Ectodermal cell (in vitro differentiated cells): ENCODE measurements around the gene THSD4.

Experiments used
- H3K27ac ChIP-seq: 2 replicates; pipeline ENCODE4 v1.7.0; 2013; ENCODE audit warnings: mild to moderate bottlenecking, low read depth, low read length; ENCODE audit not compliant: insufficient read depth, poor library complexity, severe bottlenecking
- H3K27me3 ChIP-seq: 2 replicates; pipeline ENCODE4 v1.7.0; 2013; ENCODE audit warnings: mild to moderate bottlenecking, low read length; ENCODE audit not compliant: insufficient read depth, control insufficient read depth, poor library complexity, severe bottlenecking
- H3K36me3 ChIP-seq: one replicate; pipeline ENCODE4 v1.7.0; 2013; ENCODE audit warnings: low read length; ENCODE audit not compliant: control insufficient read depth, insufficient read depth
- H3K4me1 ChIP-seq: one replicate; pipeline ENCODE4 v1.7.0; 2013; ENCODE audit warnings: low read length; ENCODE audit not compliant: control insufficient read depth, insufficient read depth
- H3K4me3 ChIP-seq: 2 replicates; pipeline ENCODE4 v1.7.0; 2013; ENCODE audit warnings: low read depth, low read length, control low read depth; ENCODE audit not compliant: insufficient read depth
- H3K9me3 ChIP-seq: 2 replicates; pipeline ENCODE4 v1.7.0; 2013; ENCODE audit warnings: mild to moderate bottlenecking, low read length, moderate library complexity; ENCODE audit not compliant: control insufficient read depth
- WGBS, 2 experiments: methylation state at CpG; one replicate each; pipeline ENCODE4 v1.1.7; 2013; ENCODE audit warnings: missing lambda C conversion rate in 2 of 2; 5-methylcytosine and 5-hydroxymethylcytosine counted together

The THSD4 gene

GRCh38 chr15:71549091-71549490, 433.8 kb downstream of the THSD4 start:
- no peaks in the 10 kb centered on the region for H3K9me3 ChIP-seq
- no peak overlapping the region for H3K4me3 ChIP-seq
- no peak overlapping the region for H3K27ac ChIP-seq
- peaks cover 15% of the 10 kb centered on the region for H3K4me1 ChIP-seq
- no peaks in the 10 kb centered on the region for H3K36me3 ChIP-seq
- H3K27me3 ChIP-seq: no peaks in the 10 kb centered on the region
- WGBS, 2 experiments: 57 to 68% methylated on average over 2 to 5 of the region's 5 CpGs

- Histone ChIP-seq H3K27ac (no peak overlapping the region), H3K27me3 (no peaks in the 10 kb centered on the region), H3K36me3 (no peaks in the 10 kb centered on the region), H3K4me1 (peaks cover 15% of the 10 kb centered on the region), H3K4me3 (no peak overlapping the region), H3K9me3 (no peaks in the 10 kb centered on the region)
- WGBS, 2 experiments: 74 to 77% methylated on average over 5 of the region's 5 CpGs
Measured at GRCh38 chr15:71549697-71550096, 434.4 kb downstream of the THSD4 start.

- WGBS, 2 experiments: 93 to 98% methylated on average over 5 of the region's 5 CpGs
- H3K9me3 ChIP-seq: no peaks in the 10 kb centered on the region
- H3K4me1 ChIP-seq: peaks cover 15% of the 10 kb centered on the region
- H3K27ac ChIP-seq: no peak overlapping the region
- H3K27me3 ChIP-seq: no peaks in the 10 kb centered on the region
- H3K36me3 ChIP-seq: no peaks in the 10 kb centered on the region
- H3K4me3 ChIP-seq: no peak overlapping the region
Measured at GRCh38 chr15:71551566-71551965, 436.3 kb downstream of the THSD4 start.

GRCh38 chr15:71559098-71559497, 443.8 kb downstream of the THSD4 start:
- no peaks in the 10 kb centered on the region for H3K9me3 ChIP-seq
- H3K4me1 ChIP-seq: no peaks in the 10 kb centered on the region
- no peak overlapping the region for H3K4me3 ChIP-seq
- no peaks in the 10 kb centered on the region for H3K36me3 ChIP-seq
- no peak overlapping the region for H3K27ac ChIP-seq
- no peaks in the 10 kb centered on the region for H3K27me3 ChIP-seq
- WGBS, 2 experiments: 88 to 90% methylated on average over 2 to 3 of the region's 3 CpGs

- H3K4me3 ChIP-seq: no peak overlapping the region
- WGBS, 2 experiments: 50% methylated on average over 2 of the region's 3 CpGs; no CpG with 5 or more reads in 1 of the 2 experiments
- no peaks in the 10 kb centered on the region for H3K9me3 ChIP-seq
- H3K27me3 ChIP-seq: no peaks in the 10 kb centered on the region
- no peaks in the 10 kb centered on the region for H3K36me3 ChIP-seq
- no peaks in the 10 kb centered on the region for H3K4me1 ChIP-seq
- no peak overlapping the region for H3K27ac ChIP-seq
Measured at GRCh38 chr15:71559616-71560015, 444.3 kb downstream of the THSD4 start.

GRCh38 chr15:71562251-71562650, 447.0 kb downstream of the THSD4 start:
- Histone ChIP-seq H3K36me3 (no peaks in the 10 kb centered on the region), H3K27ac (no peak overlapping the region), H3K9me3 (no peaks in the 10 kb centered on the region), H3K4me1 (no peaks in the 10 kb centered on the region), H3K27me3 (no peaks in the 10 kb centered on the region), H3K4me3 (no peak overlapping the region)
- 92 to 96% methylated on average over 5 of the region's 5 CpGs for WGBS, 2 experiments

- H3K27ac ChIP-seq: no peak overlapping the region
- WGBS, 2 experiments: 0% methylated on average over 1 of the region's 1 CpG
- no peaks in the 10 kb centered on the region for H3K9me3 ChIP-seq
- no peaks in the 10 kb centered on the region for H3K36me3 ChIP-seq
- no peak overlapping the region for H3K4me3 ChIP-seq
- H3K4me1 ChIP-seq: no peaks in the 10 kb centered on the region
- H3K27me3 ChIP-seq: no peaks in the 10 kb centered on the region
Measured at GRCh38 chr15:71564217-71564616, 448.9 kb downstream of the THSD4 start.

- H3K9me3 ChIP-seq: no peaks in the 10 kb centered on the region
- H3K27me3 ChIP-seq: no peaks in the 10 kb centered on the region
- H3K36me3 ChIP-seq: no peaks in the 10 kb centered on the region
- 100% methylated on average over 1 of the region's 1 CpG for WGBS, 2 experiments
- H3K27ac ChIP-seq: no peak overlapping the region
- no peaks in the 10 kb centered on the region for H3K4me1 ChIP-seq
- H3K4me3 ChIP-seq: no peak overlapping the region
Measured at GRCh38 chr15:71565006-71565405, 449.7 kb downstream of the THSD4 start.

- 95 to 100% methylated on average over 3 of the region's 3 CpGs for WGBS, 2 experiments
- no peak overlapping the region for H3K4me3 ChIP-seq
- no peaks in the 10 kb centered on the region for H3K4me1 ChIP-seq
- no peaks in the 10 kb centered on the region for H3K36me3 ChIP-seq
- no peaks in the 10 kb centered on the region for H3K9me3 ChIP-seq
- no peaks in the 10 kb centered on the region for H3K27me3 ChIP-seq
- H3K27ac ChIP-seq: no peak overlapping the region
Measured at GRCh38 chr15:71565631-71566160, 450.4 kb downstream of the THSD4 start.

- WGBS, 2 experiments: 96 to 97% methylated on average over 2 of the region's 3 CpGs
Measured at GRCh38 chr15:71566226-71566625, 451.0 kb downstream of the THSD4 start.

GRCh38 chr15:71567173-71567572, 451.9 kb downstream of the THSD4 start:
- Histone ChIP-seq H3K27me3 (no peaks in the 10 kb centered on the region), H3K9me3 (no peaks in the 10 kb centered on the region), H3K4me1 (no peaks in the 10 kb centered on the region), H3K4me3 (no peak overlapping the region), H3K36me3 (no peaks in the 10 kb centered on the region), H3K27ac (no peak overlapping the region)
- WGBS, 2 experiments: 85 to 86% methylated on average over 3 of the region's 3 CpGs

More at GRCh38 chr15:71566226-71566625, 451.0 kb downstream of the THSD4 start:
- H3K4me3 ChIP-seq: no peak overlapping the region
- H3K9me3 ChIP-seq: no peaks in the 10 kb centered on the region
- H3K27ac ChIP-seq: no peak overlapping the region
- H3K27me3 ChIP-seq: no peaks in the 10 kb centered on the region
- no peaks in the 10 kb centered on the region for H3K4me1 ChIP-seq
- H3K36me3 ChIP-seq: no peaks in the 10 kb centered on the region
